HEK293 (cell line): Measurements from ENCODE around the gene VAMP8.

Source experiments
- CTCF ChIA-PET: fragments of 350-600 bp; formaldehyde crosslinking; extraction: SDS; loops from one replicate; lab custom pipeline; 2021; ENCODE audit warnings: antibody characterized with exemption; lab: Yijun Ruan, JAX
- POLR2A ChIA-PET: fragments of 300-600 bp; formaldehyde crosslinking; extraction: SDS; loops from one replicate; lab custom pipeline; 2020; ENCODE audit warnings: antibody characterized with exemption, inconsistent platforms; lab: Yijun Ruan, JAX
- H3K27ac ChIP-seq: fragments of 200-500 bp; sonication (Bioruptor generic); 2 replicates; pipeline ENCODE4 v1.5.1; 2014; ENCODE audit warnings: low read depth, low read length, control low read depth, inconsistent platforms; ENCODE audit errors: extremely low read depth
- H3K36me3 ChIP-seq, 2 experiments: fragments of 200-500 bp in 1 of 2; sonication (Bioruptor generic) in 1 of 2; 1 replicate in 1 of 2; 2 replicates in 1 of 2; pipeline ENCODE4 v1.5.1; 2014 to 2017; ENCODE audit warnings: inconsistent platforms in 2 of 2, low read length in 2 of 2; ENCODE audit not compliant: control insufficient read depth in 2 of 2, insufficient read depth in 1 of 2
- H3K4me1 ChIP-seq: fragments of 200-500 bp; sonication (Bioruptor generic); 2 replicates; pipeline ENCODE4 v1.5.1; 2014; ENCODE audit warnings: mild to moderate bottlenecking, low read length, inconsistent platforms; ENCODE audit not compliant: control insufficient read depth, insufficient read depth
- H3K4me3 ChIP-seq: 2 replicates; pipeline ENCODE4 v1.5.1; 2011; ENCODE audit warnings: low read depth, mild to moderate bottlenecking, control low read depth, low read length, moderate library complexity
- H3K9me3 ChIP-seq: fragments of 200-500 bp; sonication (Bioruptor generic); 2 replicates; pipeline ENCODE4 v1.5.1; 2014; ENCODE audit warnings: low read depth, low read length, inconsistent platforms; ENCODE audit not compliant: control insufficient read depth, insufficient read depth
- HOXC10 ChIP-seq: sonication (generic); formaldehyde crosslinking; IDR thresholded peaks from 2 replicates; pipeline ENCODE4 v1.8.1; 2023; ENCODE audit warnings: mild to moderate bottlenecking, missing genetic modification reagents
- KLF16 ChIP-seq: fragments of 450-650 bp; formaldehyde crosslinking; IDR thresholded peaks from 2 replicates; pipeline ENCODE4 v1.5.1; 2017; ENCODE audit warnings: missing biosample characterization, missing genetic modification characterization
- KLF7 ChIP-seq: fragments of 450-650 bp; formaldehyde crosslinking; IDR thresholded peaks from 2 replicates; pipeline ENCODE4 v1.5.1; 2016; ENCODE audit warnings: missing biosample characterization, missing genetic modification characterization, borderline replicate concordance
- MEIS1 ChIP-seq: sonication (generic); formaldehyde crosslinking; IDR thresholded peaks from 2 replicates; pipeline ENCODE4 v1.8.1; 2022; ENCODE audit warnings: missing genetic modification reagents, mild to moderate bottlenecking, borderline replicate concordance
- MYNN ChIP-seq: fragments of 450-650 bp; formaldehyde crosslinking; IDR thresholded peaks from 2 replicates; pipeline ENCODE4 v1.5.1; 2016; ENCODE audit warnings: missing biosample characterization, missing genetic modification characterization, borderline replicate concordance
- SALL2 ChIP-seq: fragments of 450-650 bp; formaldehyde crosslinking; IDR thresholded peaks from 2 replicates; pipeline ENCODE4 v1.5.0; 2017; ENCODE audit warnings: missing biosample characterization, mild to moderate bottlenecking, missing genetic modification characterization, borderline replicate concordance
- WT1 ChIP-seq: fragments of 450-650 bp; formaldehyde crosslinking; IDR thresholded peaks from 2 replicates; pipeline ENCODE4 v1.5.1; 2016; ENCODE audit warnings: missing biosample characterization, missing genetic modification characterization
- ZBTB17 ChIP-seq: fragments of 450-650 bp; formaldehyde crosslinking; IDR thresholded peaks from 2 replicates; pipeline ENCODE4 v1.5.1; 2016; ENCODE audit warnings: missing biosample characterization, missing genetic modification characterization
- ZFHX2 ChIP-seq: fragments of 450-650 bp; formaldehyde crosslinking; conservative IDR thresholded peaks from 2 replicates; pipeline ENCODE4 v1.5.1; 2016; ENCODE audit warnings: missing biosample characterization, missing genetic modification characterization
- ZFP37 ChIP-seq: fragments of 450-650 bp; formaldehyde crosslinking; IDR thresholded peaks from 2 replicates; pipeline ENCODE4 v1.5.1; 2016; ENCODE audit warnings: missing biosample characterization, missing genetic modification characterization
- ZFP41 ChIP-seq: fragments of 450-650 bp; formaldehyde crosslinking; IDR thresholded peaks from 2 replicates; pipeline ENCODE4 v1.5.1; 2016; ENCODE audit warnings: missing biosample characterization, missing genetic modification characterization, borderline replicate concordance
- ZFP69B ChIP-seq: fragments of 450-650 bp; formaldehyde crosslinking; IDR thresholded peaks from 2 replicates; pipeline ENCODE4 v1.5.1; 2016; ENCODE audit warnings: missing biosample characterization, missing genetic modification characterization
- ZNF140 ChIP-seq: fragments of 450-650 bp; formaldehyde crosslinking; IDR thresholded peaks from 2 replicates; pipeline ENCODE4 v1.5.1; 2016; ENCODE audit warnings: missing biosample characterization, missing genetic modification characterization
- ZNF16 ChIP-seq: fragments of 450-650 bp; formaldehyde crosslinking; IDR thresholded peaks from 2 replicates; pipeline ENCODE4 v1.5.1; 2016; ENCODE audit warnings: low read depth, missing biosample characterization, missing genetic modification characterization
- ZNF248 ChIP-seq: fragments of 450-650 bp; formaldehyde crosslinking; IDR thresholded peaks from 2 replicates; pipeline ENCODE4 v1.5.1; 2017; ENCODE audit warnings: missing biosample characterization, missing genetic modification characterization
- ZNF311 ChIP-seq: fragments of 450-650 bp; formaldehyde crosslinking; IDR thresholded peaks from 2 replicates; pipeline ENCODE4 v1.5.1; 2017; ENCODE audit warnings: missing biosample characterization, missing genetic modification characterization, borderline replicate concordance
- ZNF354C ChIP-seq: fragments of 450-650 bp; formaldehyde crosslinking; IDR thresholded peaks from 2 replicates; pipeline ENCODE4 v1.5.1; 2016; ENCODE audit warnings: missing biosample characterization, missing genetic modification characterization, low read depth, borderline replicate concordance
- ZNF433 ChIP-seq: fragments of 450-650 bp; formaldehyde crosslinking; IDR thresholded peaks from 2 replicates; pipeline ENCODE4 v1.5.1; 2016; ENCODE audit warnings: missing biosample characterization, missing genetic modification characterization, low read depth
- ZNF514 ChIP-seq: fragments of 450-650 bp; formaldehyde crosslinking; IDR thresholded peaks from 2 replicates; pipeline ENCODE4 v1.5.1; 2016; ENCODE audit warnings: missing biosample characterization, missing genetic modification characterization
- ZNF530 ChIP-seq: fragments of 450-650 bp; formaldehyde crosslinking; IDR thresholded peaks from 2 replicates; pipeline ENCODE4 v1.5.1; 2016; ENCODE audit warnings: low read depth, missing biosample characterization, missing genetic modification characterization
- ZNF621 ChIP-seq: fragments of 450-650 bp; formaldehyde crosslinking; IDR thresholded peaks from 2 replicates; pipeline ENCODE4 v1.5.1; 2017; ENCODE audit warnings: missing biosample characterization, missing genetic modification characterization
- ZNF626 ChIP-seq: fragments of 450-650 bp; sonication (Bioruptor Pico); formaldehyde crosslinking; IDR thresholded peaks from 2 replicates; pipeline ENCODE4 v1.5.1; 2018; ENCODE audit warnings: missing biosample characterization, missing genetic modification characterization, inconsistent platforms
- ZNF664 ChIP-seq: fragments of 450-650 bp; formaldehyde crosslinking; IDR thresholded peaks from 2 replicates; pipeline ENCODE4 v1.5.1; 2016; ENCODE audit warnings: missing biosample characterization, missing genetic modification characterization
- ZNF670 ChIP-seq: fragments of 450-650 bp; formaldehyde crosslinking; IDR thresholded peaks from 2 replicates; pipeline ENCODE4 v1.5.1; 2016; ENCODE audit warnings: missing biosample characterization, missing genetic modification characterization, low read depth
- ZSCAN16 ChIP-seq: fragments of 450-650 bp; formaldehyde crosslinking; IDR thresholded peaks from 2 replicates; pipeline ENCODE4 v1.5.1; 2016; ENCODE audit warnings: missing biosample characterization, missing genetic modification characterization
- TF ChIP-seq, protein P1 (sequence below): fragments of 450-650 bp; formaldehyde crosslinking; IDR thresholded peaks from 2 replicates; pipeline ENCODE4 v1.5.1; 2016; ENCODE audit warnings: missing biosample characterization, missing genetic modification characterization
- TF ChIP-seq, protein P2 (sequence below): fragments of 450-650 bp; formaldehyde crosslinking; IDR thresholded peaks from 2 replicates; pipeline ENCODE4 v1.5.1; 2016; ENCODE audit warnings: missing biosample characterization, missing genetic modification characterization
- TF ChIP-seq, protein P3 (sequence below): fragments of 450-650 bp; formaldehyde crosslinking; IDR thresholded peaks from 2 replicates; pipeline ENCODE4 v1.5.1; 2016; ENCODE audit warnings: missing biosample characterization, missing genetic modification characterization, low read depth
- TF ChIP-seq, protein P4 (sequence below): fragments of 450-650 bp; formaldehyde crosslinking; IDR thresholded peaks from 2 replicates; pipeline ENCODE4 v1.5.1; 2016; ENCODE audit warnings: missing biosample characterization, missing genetic modification characterization

The VAMP8 gene

DNA sequence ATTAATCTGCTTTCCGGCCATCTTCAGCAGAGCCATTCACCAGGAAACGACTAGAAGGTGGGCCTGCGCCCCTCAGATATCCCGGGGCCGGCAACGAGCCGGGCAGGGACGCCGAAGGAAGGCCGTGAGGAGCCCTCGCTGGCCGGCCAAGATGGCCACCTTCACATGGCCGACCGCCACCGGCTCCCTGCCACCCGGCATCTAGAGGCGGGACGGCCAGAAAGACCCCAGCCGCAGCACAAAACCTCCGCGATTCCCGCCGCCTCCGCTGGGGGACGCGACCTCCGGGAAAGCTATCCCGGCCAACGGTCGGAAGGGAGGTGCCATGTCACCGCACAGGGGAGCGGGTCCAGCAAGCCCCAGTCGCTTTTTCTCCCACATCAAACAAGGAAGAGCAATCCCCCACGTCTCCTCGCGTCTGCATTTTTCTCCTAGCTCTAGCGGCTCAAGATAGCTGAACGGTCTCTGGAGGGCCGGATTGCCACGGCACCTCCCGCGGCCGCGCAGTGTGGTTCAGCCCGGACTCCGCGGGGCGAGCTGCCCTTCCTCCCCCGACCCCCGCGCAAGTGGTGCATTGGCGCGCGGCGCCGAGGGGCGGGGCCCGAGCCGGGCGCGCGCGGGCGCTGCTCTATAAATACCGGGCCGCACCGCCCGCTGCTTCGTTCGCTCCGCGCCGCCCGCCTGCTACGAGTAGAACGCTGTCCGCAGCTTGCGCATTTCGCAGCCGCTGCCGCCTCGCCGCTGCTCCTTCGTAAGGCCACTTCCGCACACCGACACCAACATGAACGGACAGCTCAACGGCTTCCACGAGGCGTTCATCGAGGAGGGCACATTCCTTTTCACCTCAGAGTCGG, 38.7 kb upstream of the VAMP8 start, which contains the start of gene MAT2A (continued):
- TF ChIP-seq ZFP41 (tag by site-specific recombination): 0 out of 2 replicates have a peak, but pooled peaks have one; percentile 42
- TF ChIP-seq ZNF514: no peak
- no peak for TF ChIP-seq ZNF626 (tag by site-specific recombination)
- TF ChIP-seq, protein P1, sequence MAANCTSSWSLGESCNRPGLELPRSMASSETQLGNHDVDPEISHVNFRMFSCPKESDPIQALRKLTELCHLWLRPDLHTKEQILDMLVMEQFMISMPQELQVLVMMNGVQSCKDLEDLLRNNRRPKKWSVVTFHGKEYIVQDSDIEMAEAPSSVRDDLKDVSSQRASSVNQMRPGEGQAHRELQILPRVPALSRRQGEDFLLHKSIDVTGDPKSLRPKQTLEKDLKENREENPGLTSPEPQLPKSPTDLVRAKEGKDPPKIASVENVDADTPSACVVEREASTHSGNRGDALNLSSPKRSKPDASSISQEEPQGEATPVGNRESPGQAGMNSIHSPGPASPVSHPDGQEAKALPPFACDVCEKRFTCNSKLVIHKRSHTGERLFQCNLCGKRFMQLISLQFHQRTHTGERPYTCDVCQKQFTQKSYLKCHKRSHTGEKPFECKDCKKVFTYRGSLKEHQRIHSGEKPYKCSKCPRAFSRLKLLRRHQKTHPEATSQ (tag by site-specific recombination): peak; percentile 16; the same call in 1 of the 2 replicates
- no peak for TF ChIP-seq ZNF530
- no peak for TF ChIP-seq ZNF16
- TF ChIP-seq ZNF311: no peak
- TF ChIP-seq ZNF433 (tag by site-specific recombination): no peak
- TF ChIP-seq ZNF670: no peak
- peak; percentile 40; the same call in 1 of the 2 replicates for TF ChIP-seq ZBTB17
- no peak for TF ChIP-seq ZNF248
- no peak for TF ChIP-seq ZSCAN16 (tag by site-specific recombination)
- TF ChIP-seq ZNF664 (tag by site-specific recombination): no peak
- TF ChIP-seq ZNF140 (tag by site-specific recombination): no peak
- no peak for TF ChIP-seq MYNN (tag by site-specific recombination)
- peak; percentile 52; the same call in 1 of the 2 replicates for TF ChIP-seq WT1 (tag by site-specific recombination)
- TF ChIP-seq, protein P2, sequence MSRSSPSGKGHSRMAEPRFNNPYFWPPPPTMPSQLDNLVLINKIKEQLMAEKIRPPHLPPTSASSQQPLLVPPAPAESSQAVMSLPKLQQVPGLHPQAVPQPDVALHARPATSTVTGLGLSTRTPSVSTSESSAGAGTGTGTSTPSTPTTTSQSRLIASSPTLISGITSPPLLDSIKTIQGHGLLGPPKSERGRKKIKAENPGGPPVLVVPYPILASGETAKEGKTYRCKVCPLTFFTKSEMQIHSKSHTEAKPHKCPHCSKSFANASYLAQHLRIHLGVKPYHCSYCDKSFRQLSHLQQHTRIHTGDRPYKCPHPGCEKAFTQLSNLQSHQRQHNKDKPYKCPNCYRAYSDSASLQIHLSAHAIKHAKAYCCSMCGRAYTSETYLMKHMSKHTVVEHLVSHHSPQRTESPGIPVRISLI (tag by site-specific recombination): no peak

DNA sequence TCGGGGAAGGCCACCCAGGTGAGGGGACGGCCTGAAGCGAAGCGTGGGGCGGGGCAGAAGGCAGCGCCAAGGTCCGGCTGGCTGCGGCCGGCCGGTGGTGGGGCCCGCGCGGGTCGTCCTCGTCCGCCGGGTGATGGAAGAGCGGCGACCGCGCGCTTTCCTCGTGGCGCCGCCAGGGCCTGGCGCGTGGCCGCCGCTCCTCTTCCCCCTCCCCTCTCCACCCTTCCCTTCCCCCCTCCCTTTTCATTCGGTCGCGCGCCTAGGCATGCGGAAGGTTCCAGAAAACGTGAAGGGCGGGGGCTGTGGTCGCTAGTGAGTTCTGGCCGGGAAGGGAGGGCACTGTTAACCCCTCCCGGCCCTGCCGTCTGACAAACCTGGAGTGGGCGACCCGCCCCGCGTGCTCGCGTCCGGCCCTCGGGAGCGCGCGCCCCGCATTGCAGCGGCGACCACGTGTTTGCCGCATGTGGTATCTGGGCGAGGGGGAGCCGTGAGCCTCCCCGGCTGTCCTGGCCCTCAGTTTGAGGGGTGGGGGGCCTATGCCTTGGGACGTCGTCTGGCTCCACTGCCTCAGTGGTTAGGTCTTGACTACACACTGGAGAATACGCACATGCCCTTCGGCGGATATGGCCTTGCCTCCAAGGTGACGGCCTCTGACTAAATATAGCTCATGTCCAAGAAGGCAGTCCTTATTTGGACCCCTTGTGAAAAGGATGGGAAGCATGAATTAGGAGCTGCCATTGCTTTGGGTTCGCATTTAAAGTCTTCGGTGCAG, 37.8 kb upstream of the VAMP8 start:
- CTCF ChIA-PET: interaction anchor here (0.7 to 9.1 kb wide), 6 partner anchors 9 to 186 kb away, joined by 3 to 73 read pairs (median 3); partner anchors contain the start of gene SH2D6
- Histone ChIP-seq H3K36me3 (peaks cover 21 to 51% of the 10 kb centered on the region in 2 experiments), H3K4me3 (peak overlapping the region; percentile 98), H3K27ac (peak overlapping the region; percentile 99), H3K4me1 (0 out of 2 replicates have a peak, but pooled peaks cover 2% of the 10 kb centered on the region), H3K9me3 (no peaks in the 10 kb centered on the region)
- POLR2A ChIA-PET: interaction anchor here (0.6 to 5.3 kb wide), 53 partner anchors 9 to 566 kb away, joined by 3 to 106 read pairs (median 6); partner anchors contain the start of genes C2orf68, ELMOD3, GGCX and POLR1A
- TF ChIP-seq ZNF621: no peak
- 0 out of 2 replicates have a peak, but pooled peaks have one; percentile 6 for TF ChIP-seq SALL2 (tag by site-specific recombination)
- peak; percentile 44; the same call in 1 of the 2 replicates for TF ChIP-seq KLF16 (tag by site-specific recombination)
- TF ChIP-seq, protein P3, sequence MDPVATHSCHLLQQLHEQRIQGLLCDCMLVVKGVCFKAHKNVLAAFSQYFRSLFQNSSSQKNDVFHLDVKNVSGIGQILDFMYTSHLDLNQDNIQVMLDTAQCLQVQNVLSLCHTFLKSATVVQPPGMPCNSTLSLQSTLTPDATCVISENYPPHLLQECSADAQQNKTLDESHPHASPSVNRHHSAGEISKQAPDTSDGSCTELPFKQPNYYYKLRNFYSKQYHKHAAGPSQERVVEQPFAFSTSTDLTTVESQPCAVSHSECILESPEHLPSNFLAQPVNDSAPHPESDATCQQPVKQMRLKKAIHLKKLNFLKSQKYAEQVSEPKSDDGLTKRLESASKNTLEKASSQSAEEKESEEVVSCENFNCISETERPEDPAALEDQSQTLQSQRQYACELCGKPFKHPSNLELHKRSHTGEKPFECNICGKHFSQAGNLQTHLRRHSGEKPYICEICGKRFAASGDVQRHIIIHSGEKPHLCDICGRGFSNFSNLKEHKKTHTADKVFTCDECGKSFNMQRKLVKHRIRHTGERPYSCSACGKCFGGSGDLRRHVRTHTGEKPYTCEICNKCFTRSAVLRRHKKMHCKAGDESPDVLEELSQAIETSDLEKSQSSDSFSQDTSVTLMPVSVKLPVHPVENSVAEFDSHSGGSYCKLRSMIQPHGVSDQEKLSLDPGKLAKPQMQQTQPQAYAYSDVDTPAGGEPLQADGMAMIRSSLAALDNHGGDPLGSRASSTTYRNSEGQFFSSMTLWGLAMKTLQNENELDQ (tag by site-specific recombination): no peak
- peak; percentile 33; the same call in 1 of the 2 replicates for TF ChIP-seq ZFP37 (tag by site-specific recombination)
- peak; percentile 20; the same call in 1 of the 2 replicates for TF ChIP-seq ZFHX2 (tag by site-specific recombination)
- TF ChIP-seq HOXC10 (CRISPR knock-in tag): peak; percentile 45; the same call in 1 of the 2 replicates
- TF ChIP-seq KLF7 (tag by site-specific recombination): no peak
- TF ChIP-seq ZFP69B (tag by site-specific recombination): 0 out of 2 replicates have a peak, but pooled peaks have one; percentile 7
- TF ChIP-seq, protein P4, sequence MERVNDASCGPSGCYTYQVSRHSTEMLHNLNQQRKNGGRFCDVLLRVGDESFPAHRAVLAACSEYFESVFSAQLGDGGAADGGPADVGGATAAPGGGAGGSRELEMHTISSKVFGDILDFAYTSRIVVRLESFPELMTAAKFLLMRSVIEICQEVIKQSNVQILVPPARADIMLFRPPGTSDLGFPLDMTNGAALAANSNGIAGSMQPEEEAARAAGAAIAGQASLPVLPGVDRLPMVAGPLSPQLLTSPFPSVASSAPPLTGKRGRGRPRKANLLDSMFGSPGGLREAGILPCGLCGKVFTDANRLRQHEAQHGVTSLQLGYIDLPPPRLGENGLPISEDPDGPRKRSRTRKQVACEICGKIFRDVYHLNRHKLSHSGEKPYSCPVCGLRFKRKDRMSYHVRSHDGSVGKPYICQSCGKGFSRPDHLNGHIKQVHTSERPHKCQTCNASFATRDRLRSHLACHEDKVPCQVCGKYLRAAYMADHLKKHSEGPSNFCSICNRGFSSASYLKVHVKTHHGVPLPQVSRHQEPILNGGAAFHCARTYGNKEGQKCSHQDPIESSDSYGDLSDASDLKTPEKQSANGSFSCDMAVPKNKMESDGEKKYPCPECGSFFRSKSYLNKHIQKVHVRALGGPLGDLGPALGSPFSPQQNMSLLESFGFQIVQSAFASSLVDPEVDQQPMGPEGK (tag by site-specific recombination): peak; percentile 72
- TF ChIP-seq MEIS1 (CRISPR knock-in tag): peak; percentile 21; the same call in 1 of the 2 replicates
- no peak for TF ChIP-seq ZNF354C
